ENCODE measurements around the gene SPPL2C. TPM values are rescaled to one million over a fixed set of nuclear protein-coding genes. Genes with fewer than 3 reads are reported as not detected.
A peak's percentile ranks its signal among the peaks of the same experiment; 100 is the strongest.

Gene SPPL2C
- total RNA-seq, 1 experiment from 2014 or later: not detected

- no peak for DNase-seq (ENCODE audit: low read depth in 1 of 2, low spot score in 2 of 2)
- H3K4me3 ChIP-seq: no peak overlapping the region
- no peaks in the 10 kb centered on the region for H3K36me3 ChIP-seq
- H3K27me3 ChIP-seq (replicated peaks): peaks cover 46% of the 10 kb centered on the region
- no peak overlapping the region for H3K27ac ChIP-seq
- 0 out of 2 replicates have a peak, but pooled peaks cover 5% of the 10 kb centered on the region for H3K9me3 ChIP-seq (replicated peaks)
- H3K4me1 ChIP-seq (replicated peaks): no peaks in the 10 kb centered on the region
Measured at GRCh38 chr17:45888392-45888791, 43.7 kb downstream of the SPPL2C start.

- H3K27ac ChIP-seq: no peak overlapping the region
- 0 out of 2 replicates have a peak, but pooled peaks cover 11% of the 10 kb centered on the region for H3K9me3 ChIP-seq (replicated peaks)
- H3K4me3 ChIP-seq: no peak overlapping the region
- DNase-seq (ENCODE audit: low read depth in 1 of 2, low spot score in 2 of 2): no peak
- peaks cover 56% of the 10 kb centered on the region for H3K27me3 ChIP-seq (replicated peaks)
- H3K4me1 ChIP-seq (replicated peaks): peaks cover 9% of the 10 kb centered on the region
- no peaks in the 10 kb centered on the region for H3K36me3 ChIP-seq
Measured at GRCh38 chr17:45889579-45889978, 44.9 kb downstream of the SPPL2C start.

GRCh38 chr17:45893725-45894021 lies 49.0 kb downstream of the SPPL2C start:
- no peak for DNase-seq (ENCODE audit: low read depth in 1 of 2, low spot score in 2 of 2)
- peaks cover 19% of the 10 kb centered on the region for H3K4me1 ChIP-seq (replicated peaks)
- H3K4me3 ChIP-seq: peak overlapping the region; percentile 40
- peaks cover 91% of the 10 kb centered on the region for H3K27me3 ChIP-seq (replicated peaks)
- 0 out of 2 replicates have a peak, but pooled peaks cover 7% of the 10 kb centered on the region for H3K9me3 ChIP-seq (replicated peaks)
- no peaks in the 10 kb centered on the region for H3K36me3 ChIP-seq
- no peak overlapping the region for H3K27ac ChIP-seq

GRCh38 chr17:45894022-45894784 lies 49.5 kb downstream of the SPPL2C start, which contains the start of gene MAPT:
Gene MAPT, plus strand, starts transcription at chr17:45894554. Its CDS starts 67,784 bp downstream, at chr17:45962338.
- H3K4me3 ChIP-seq: peak within 1 kb of the TSS; percentile 40
- peaks cover 91% of the 10 kb centered on the region for H3K27me3 ChIP-seq (replicated peaks)
- peak; percentile 91 to 95 for DNase-seq (ENCODE audit: low read depth in 1 of 2, low spot score in 2 of 2)
- no peaks in the 10 kb centered on the region for H3K36me3 ChIP-seq
- 0 out of 2 replicates have a peak, but pooled peaks cover 7% of the 10 kb centered on the region for H3K9me3 ChIP-seq (replicated peaks)
- peaks cover 19% of the 10 kb centered on the region for H3K4me1 ChIP-seq (replicated peaks)
- no peak within 1 kb of the TSS for H3K27ac ChIP-seq

GRCh38 chr17:45895304-45895968 lies 50.8 kb downstream of the SPPL2C start:
- Histone ChIP-seq H3K4me3 (no peak overlapping the region), H3K27me3 (replicated peaks) (peaks cover 93% of the 10 kb centered on the region), H3K9me3 (replicated peaks) (0 out of 2 replicates have a peak, but pooled peaks cover 7% of the 10 kb centered on the region), H3K4me1 (replicated peaks) (peaks cover 19% of the 10 kb centered on the region), H3K27ac (no peak overlapping the region), H3K36me3 (no peaks in the 10 kb centered on the region)
- peak in 1 of 2 experiments; percentile 26 for DNase-seq (ENCODE audit: low read depth in 1 of 2, low spot score in 2 of 2)

- peaks cover 94% of the 10 kb centered on the region for H3K27me3 ChIP-seq (replicated peaks)
- no peaks in the 10 kb centered on the region for H3K36me3 ChIP-seq
- 0 out of 2 replicates have a peak, but pooled peaks cover 7% of the 10 kb centered on the region for H3K9me3 ChIP-seq (replicated peaks)
- H3K4me3 ChIP-seq: no peak overlapping the region
- no peak for DNase-seq (ENCODE audit: low read depth in 1 of 2, low spot score in 2 of 2)
- H3K4me1 ChIP-seq (replicated peaks): peaks cover 19% of the 10 kb centered on the region
- H3K27ac ChIP-seq: no peak overlapping the region
Measured at GRCh38 chr17:45895969-45896785, 51.5 kb downstream of the SPPL2C start.

Other genes with a start within 250 kb of the SPPL2C start
- gene CRHR1, start 60.6 kb upstream of the SPPL2C start, total RNA-seq (2014; rRNA removed; shearing (Covaris generic)): not detected in 2 replicates
- gene MAPT, start 49.7 kb downstream of the SPPL2C start, total RNA-seq (2014; rRNA removed; shearing (Covaris generic)): 0.03 TPM in 1 of 2 replicates, not detected in the other
- gene STH, start 154.4 kb downstream of the SPPL2C start, total RNA-seq (2014; rRNA removed; shearing (Covaris generic)): not detected in 2 replicates

All from SJSA1 (cell line).